ENCODE data around the gene PTPN20.

PTPN20 gene

GRCh38 chr10:47037654-47038425, 126.6 kb downstream of the PTPN20 start:
- CTCF ChIA-PET = interaction anchor here (0.6 kb wide), 1 partner anchor 115 kb away, joined by 3 read pairs; no protein-coding TSS in a partner anchor
- no peak for TF ChIP-seq L3MBTL2 (conservative IDR thresholded peaks at IDR 0.05)
- no peak for TF ChIP-seq FOXK2 (IDR thresholded peaks at IDR 0.05)
- no peak for TF ChIP-seq CTBP1 (IDR thresholded peaks at IDR 0.05; ENCODE audit: borderline replicate concordance)
- no peak for TF ChIP-seq LEF1 (IDR thresholded peaks at IDR 0.05; ENCODE audit: borderline replicate concordance)
- TF ChIP-seq FOXA1 (IDR thresholded peaks at IDR 0.05) = no peak
- no peak for TF ChIP-seq SP1 (IDR thresholded peaks at IDR 0.05)
- TF ChIP-seq HDGF (IDR thresholded peaks at IDR 0.05; ENCODE audit: borderline replicate concordance) = no peak
- no peak for TF ChIP-seq BHLHE40 (IDR thresholded peaks at IDR 0.05; ENCODE audit: borderline replicate concordance)
- no peak for TF ChIP-seq ZNF384 (IDR thresholded peaks at IDR 0.05)
- TF ChIP-seq, protein P1, sequence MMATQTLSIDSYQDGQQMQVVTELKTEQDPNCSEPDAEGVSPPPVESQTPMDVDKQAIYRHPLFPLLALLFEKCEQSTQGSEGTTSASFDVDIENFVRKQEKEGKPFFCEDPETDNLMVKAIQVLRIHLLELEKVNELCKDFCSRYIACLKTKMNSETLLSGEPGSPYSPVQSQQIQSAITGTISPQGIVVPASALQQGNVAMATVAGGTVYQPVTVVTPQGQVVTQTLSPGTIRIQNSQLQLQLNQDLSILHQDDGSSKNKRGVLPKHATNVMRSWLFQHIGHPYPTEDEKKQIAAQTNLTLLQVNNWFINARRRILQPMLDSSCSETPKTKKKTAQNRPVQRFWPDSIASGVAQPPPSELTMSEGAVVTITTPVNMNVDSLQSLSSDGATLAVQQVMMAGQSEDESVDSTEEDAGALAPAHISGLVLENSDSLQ (IDR thresholded peaks at IDR 0.05) = no peak
- TF ChIP-seq FOXM1 (IDR thresholded peaks at IDR 0.05; ENCODE audit: borderline replicate concordance) = no peak
- TF ChIP-seq NFRKB (IDR thresholded peaks at IDR 0.05) = no peak
- no peak for TF ChIP-seq SUZ12 (IDR thresholded peaks at IDR 0.05)
- no peak for TF ChIP-seq ELF4 (IDR thresholded peaks at IDR 0.05)
- TF ChIP-seq TARDBP (IDR thresholded peaks at IDR 0.05) = no peak
- TF ChIP-seq ARNT (IDR thresholded peaks at IDR 0.05) = no peak
- POLR2A ChIA-PET = no interaction called here
- DNase-seq (ENCODE audit: extremely low spot score) = no peak

DNA sequence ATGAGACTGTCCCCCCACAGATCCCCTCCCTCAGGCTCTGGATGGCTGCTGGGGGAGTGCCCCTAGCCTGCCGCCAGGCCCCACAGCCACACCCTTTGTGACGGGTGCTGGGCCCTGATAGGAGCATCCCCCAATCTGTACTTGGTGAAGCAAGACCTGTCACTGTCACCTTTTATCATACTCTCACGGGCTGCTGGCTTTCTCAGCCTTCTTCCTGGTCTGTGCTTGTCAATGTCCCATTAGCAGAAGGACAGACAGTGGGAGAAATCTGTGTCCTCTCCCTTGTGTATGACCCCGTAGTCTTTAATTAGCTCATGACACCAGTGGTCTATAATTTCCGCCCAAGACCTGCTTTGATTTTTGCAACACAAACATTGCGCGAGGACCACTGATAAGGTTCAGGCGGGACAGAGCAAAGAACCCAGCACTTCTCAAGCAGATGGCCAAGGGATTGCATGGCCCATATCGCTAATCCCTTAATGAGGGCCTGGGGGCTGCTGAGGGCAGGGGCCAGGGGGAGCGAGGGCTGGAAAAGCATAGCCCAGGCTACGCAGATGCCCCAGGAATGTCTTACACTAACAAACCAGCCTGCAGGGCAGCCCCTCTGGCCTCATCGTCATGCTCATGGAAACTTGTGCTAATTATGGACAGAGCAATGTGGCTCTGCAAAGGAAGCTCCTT, 127.8 kb downstream of the PTPN20 start:
- TF ChIP-seq, protein P1 (IDR thresholded peaks at IDR 0.05) = no peak
- no peak for TF ChIP-seq TARDBP (IDR thresholded peaks at IDR 0.05)
- no peak for TF ChIP-seq LEF1 (IDR thresholded peaks at IDR 0.05; ENCODE audit: borderline replicate concordance)
- TF ChIP-seq ARNT (IDR thresholded peaks at IDR 0.05) = no peak
- no peak for TF ChIP-seq ELF4 (IDR thresholded peaks at IDR 0.05)
- no peak for TF ChIP-seq FOXK2 (IDR thresholded peaks at IDR 0.05)
- TF ChIP-seq HDGF (IDR thresholded peaks at IDR 0.05; ENCODE audit: borderline replicate concordance) = no peak
- TF ChIP-seq L3MBTL2 (conservative IDR thresholded peaks at IDR 0.05) = no peak
- TF ChIP-seq ZNF384 (IDR thresholded peaks at IDR 0.05) = no peak
- TF ChIP-seq FOXM1 (IDR thresholded peaks at IDR 0.05; ENCODE audit: borderline replicate concordance) = no peak
- TF ChIP-seq CTBP1 (IDR thresholded peaks at IDR 0.05; ENCODE audit: borderline replicate concordance) = no peak
- TF ChIP-seq SP1 (IDR thresholded peaks at IDR 0.05) = no peak
- no peak for TF ChIP-seq NFRKB (IDR thresholded peaks at IDR 0.05)
- TF ChIP-seq FOXA1 (IDR thresholded peaks at IDR 0.05) = no peak
- no peak for TF ChIP-seq SUZ12 (IDR thresholded peaks at IDR 0.05)
- DNase-seq (ENCODE audit: extremely low spot score) = no peak
- CTCF ChIA-PET = interaction anchor here (1.2 to 1.6 kb wide), 3 partner anchors 9 to 15 kb away, joined by 3 to 8 read pairs (median 7); no protein-coding TSS in a partner anchor

GRCh38 chr10:47039562-47039913, 128.3 kb downstream of the PTPN20 start:
- DNase-seq (ENCODE audit: extremely low spot score) = no peak
- POLR2A ChIA-PET = no interaction called here
- TF ChIP-seq LEF1 (IDR thresholded peaks at IDR 0.05; ENCODE audit: borderline replicate concordance) = no peak
- no peak for TF ChIP-seq FOXK2 (IDR thresholded peaks at IDR 0.05)
- no peak for TF ChIP-seq L3MBTL2 (conservative IDR thresholded peaks at IDR 0.05)
- no peak for TF ChIP-seq CTBP1 (IDR thresholded peaks at IDR 0.05; ENCODE audit: borderline replicate concordance)
- TF ChIP-seq ZNF384 (IDR thresholded peaks at IDR 0.05) = no peak
- no peak for TF ChIP-seq FOXM1 (IDR thresholded peaks at IDR 0.05; ENCODE audit: borderline replicate concordance)
- TF ChIP-seq SUZ12 (IDR thresholded peaks at IDR 0.05) = no peak
- TF ChIP-seq ARNT (IDR thresholded peaks at IDR 0.05) = no peak
- TF ChIP-seq FOXA1 (IDR thresholded peaks at IDR 0.05) = no peak
- TF ChIP-seq BHLHE40 (IDR thresholded peaks at IDR 0.05; ENCODE audit: borderline replicate concordance) = no peak
- no peak for TF ChIP-seq ELF4 (IDR thresholded peaks at IDR 0.05)
- no peak for TF ChIP-seq SP1 (IDR thresholded peaks at IDR 0.05)
- no peak for TF ChIP-seq TARDBP (IDR thresholded peaks at IDR 0.05)
- TF ChIP-seq NFRKB (IDR thresholded peaks at IDR 0.05) = no peak
- no peak for TF ChIP-seq HDGF (IDR thresholded peaks at IDR 0.05; ENCODE audit: borderline replicate concordance)
- CTCF ChIA-PET = interaction anchor here (1.2 to 1.6 kb wide), 3 partner anchors 8 to 15 kb away, joined by 3 to 8 read pairs (median 7); no protein-coding TSS in a partner anchor

More for the DNA sequence above, 127.8 kb downstream of the PTPN20 start:
- POLR2A ChIA-PET = no interaction called here

DNA sequence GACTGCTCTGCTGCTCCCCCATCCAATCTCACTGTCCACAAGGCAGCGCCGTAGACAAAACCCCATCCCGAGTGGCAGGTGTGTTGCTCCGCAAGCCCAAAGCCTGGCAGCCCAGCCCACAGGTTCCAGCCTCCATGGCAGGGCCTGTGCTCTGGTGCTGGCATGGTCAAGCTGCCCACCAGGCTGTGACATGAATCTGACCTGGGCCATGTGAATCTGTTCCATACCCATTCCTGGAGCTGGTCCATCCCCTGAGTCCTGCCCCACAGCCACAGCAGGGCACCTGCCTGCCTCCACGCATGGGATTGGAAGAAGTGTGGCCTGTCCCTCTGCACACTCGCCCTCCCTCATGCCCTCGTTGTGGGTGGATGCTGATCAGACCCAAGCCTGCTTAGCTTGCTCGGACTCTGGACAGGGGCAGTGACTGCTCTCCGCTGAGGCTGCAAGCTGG, 128.8 kb downstream of the PTPN20 start:
- ChIA-PET CTCF (interaction anchor here (0.6 to 1.6 kb wide), 4 partner anchors 8 to 16 kb away, joined by 3 to 8 read pairs (median 5); no protein-coding TSS in a partner anchor), POLR2A (no interaction called here)

DNA sequence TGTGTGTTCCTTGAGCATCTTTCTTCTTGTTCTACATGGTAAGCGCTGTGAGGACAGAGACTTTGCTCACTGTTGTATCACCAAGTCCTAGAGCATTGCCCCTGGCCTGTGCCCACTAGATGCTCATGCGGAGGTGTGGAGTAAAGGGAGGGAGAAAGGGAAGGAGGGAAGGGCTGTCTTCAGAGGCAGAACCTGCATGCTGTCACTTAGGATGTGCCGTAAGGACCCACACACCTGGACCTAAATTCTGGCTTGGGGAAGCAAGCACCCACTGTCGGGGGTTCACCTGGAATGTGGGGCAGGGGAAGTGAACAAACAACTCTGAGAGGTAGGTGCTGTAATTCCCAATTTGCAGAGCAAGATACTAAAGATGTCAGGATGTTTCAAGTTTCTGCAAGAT, 129.5 kb downstream of the PTPN20 start:
- POLR2A ChIA-PET = no interaction called here
- TF ChIP-seq BHLHE40 (IDR thresholded peaks at IDR 0.05; ENCODE audit: borderline replicate concordance) (no peak), SP1 (IDR thresholded peaks at IDR 0.05) (no peak), ZNF384 (IDR thresholded peaks at IDR 0.05) (no peak)
- DNase-seq (ENCODE audit: extremely low spot score) = no peak
- CTCF ChIA-PET = interaction anchor here (0.6 to 1.2 kb wide), 2 partner anchors 8 to 12 kb away, joined by 3 read pairs; no protein-coding TSS in a partner anchor

More for the DNA sequence above, 128.8 kb downstream of the PTPN20 start:
- TF ChIP-seq HDGF (IDR thresholded peaks at IDR 0.05; ENCODE audit: borderline replicate concordance) = no peak
- no peak for DNase-seq (ENCODE audit: extremely low spot score)

GRCh38 chr10:47041396-47042198, 130.4 kb downstream of the PTPN20 start:
- CTCF ChIA-PET = no interaction called here
- POLR2A ChIA-PET = no interaction called here
- TF ChIP-seq L3MBTL2 (conservative IDR thresholded peaks at IDR 0.05) (no peak), FOXK2 (IDR thresholded peaks at IDR 0.05) (no peak), LEF1 (IDR thresholded peaks at IDR 0.05; ENCODE audit: borderline replicate concordance) (no peak), NFRKB (IDR thresholded peaks at IDR 0.05) (no peak), ZNF384 (IDR thresholded peaks at IDR 0.05) (no peak), SP1 (IDR thresholded peaks at IDR 0.05) (no peak), FOXM1 (IDR thresholded peaks at IDR 0.05; ENCODE audit: borderline replicate concordance) (no peak), FOXA1 (IDR thresholded peaks at IDR 0.05) (no peak), ARNT (IDR thresholded peaks at IDR 0.05) (no peak), CTBP1 (IDR thresholded peaks at IDR 0.05; ENCODE audit: borderline replicate concordance) (no peak), HDGF (IDR thresholded peaks at IDR 0.05; ENCODE audit: borderline replicate concordance) (no peak), TARDBP (IDR thresholded peaks at IDR 0.05) (no peak)
- TF ChIP-seq, protein P1 (IDR thresholded peaks at IDR 0.05) = no peak
- no peak for DNase-seq (ENCODE audit: extremely low spot score)
